HL-60 (cell line): ENCODE data around the gene MACROD2.
"Not testable (repeated sequence)": the region's sequence is repeated elsewhere in the genome, so short reads cannot be mapped to it uniquely, and the experiment has no call there.

ENCODE experiments used
- DNase-seq, 2 experiments: peaks; one replicate each; pipeline ENCODE4 v3.0.0-alpha.2; 2010 to 2020; ENCODE audit warnings: low read depth in 1 of 2, low spot score in 1 of 2
- H3K27ac ChIP-seq: fragments of 250-450 bp; sonication (Bioruptor Pico); replicated peaks from 2 replicates; pipeline ENCODE4 v1.5.1; 2020; ENCODE audit warnings: mild to moderate bottlenecking, moderate library complexity
- H3K27me3 ChIP-seq: fragments of 250-450 bp; sonication (Bioruptor Pico); 2 replicates; pipeline ENCODE4 v1.5.1; 2021; ENCODE audit warnings: mild to moderate bottlenecking, moderate library complexity; ENCODE audit not compliant: insufficient read depth, poor library complexity, severe bottlenecking
- H3K4me3 ChIP-seq: replicated peaks from 2 replicates; pipeline ENCODE4 v1.5.1; 2011; ENCODE audit warnings: mild to moderate bottlenecking, control low read depth, low read length; ENCODE audit not compliant: insufficient read depth
- CTCF ChIP-seq: IDR thresholded peaks from one replicate; pipeline ENCODE4 v1.5.1; 2011; ENCODE audit warnings: low read length, control low read depth, inconsistent platforms; ENCODE audit not compliant: insufficient read depth
- GABPA ChIP-seq: IDR thresholded peaks from 2 replicates; pipeline ENCODE4 v1.6.1; 2012; ENCODE audit warnings: low read depth
- POLR2AphosphoS5 ChIP-seq: IDR thresholded peaks from 2 replicates; pipeline ENCODE4 v1.6.1; 2012; ENCODE audit warnings: low read depth
- REST ChIP-seq: IDR thresholded peaks from 2 replicates; pipeline ENCODE4 v1.6.1; 2012; ENCODE audit warnings: low read depth; ENCODE audit not compliant: insufficient replicate concordance
- SPI1 ChIP-seq: IDR thresholded peaks from 2 replicates; pipeline ENCODE4 v1.6.1; 2012; ENCODE audit warnings: low read depth, mild to moderate bottlenecking, borderline replicate concordance

MACROD2 gene

GRCh38 chr20:14451458-14451857, 456.1 kb downstream of the MACROD2 start:
- no peaks in the 10 kb centered on the region for H3K27me3 ChIP-seq
- no peak for DNase-seq
- TF ChIP-seq SPI1, result no peak
- TF ChIP-seq REST, result no peak
- no peak for TF ChIP-seq CTCF
- no peak for TF ChIP-seq GABPA
- no peak for TF ChIP-seq POLR2AphosphoS5
- no peak overlapping the region for H3K4me3 ChIP-seq
- H3K27ac ChIP-seq, result no peak overlapping the region

- Histone ChIP-seq H3K27ac (no peak overlapping the region), H3K4me3 (no peak overlapping the region), H3K27me3 (no peaks in the 10 kb centered on the region)
- no peak for TF ChIP-seq SPI1
- no peak for TF ChIP-seq REST
- no peak for TF ChIP-seq POLR2AphosphoS5
- TF ChIP-seq GABPA, result no peak
- TF ChIP-seq CTCF, result no peak
- DNase-seq, result no peak
Observed at GRCh38 chr20:14453259-14453658, 457.9 kb downstream of the MACROD2 start.

- no peak for DNase-seq
- no peaks in the 10 kb centered on the region for H3K27me3 ChIP-seq
- H3K4me3 ChIP-seq, result no peak overlapping the region
- TF ChIP-seq POLR2AphosphoS5 (no peak), REST (no peak), GABPA (no peak), CTCF (no peak), SPI1 (no peak)
- H3K27ac ChIP-seq, result no peak overlapping the region
Observed at GRCh38 chr20:14454296-14454695, 459.0 kb downstream of the MACROD2 start.

- not testable (repeated sequence) for H3K4me3 ChIP-seq, H3K27ac ChIP-seq, DNase-seq, H3K27me3 ChIP-seq
Observed at GRCh38 chr20:14467104-14467827, 471.9 kb downstream of the MACROD2 start.
